ENCODE data around the gene PNPT1. TPM values are rescaled to one million over a fixed set of nuclear protein-coding genes. Genes with fewer than 3 reads are reported as not detected.

The PNPT1 gene
- total and polyA plus RNA-seq, 10 of the 15 experiments (the other 5 are each of a cell fraction or from before 2014, with no cell fraction given), result 34.2 to 67.7 (median 43.3) TPM

DNA sequence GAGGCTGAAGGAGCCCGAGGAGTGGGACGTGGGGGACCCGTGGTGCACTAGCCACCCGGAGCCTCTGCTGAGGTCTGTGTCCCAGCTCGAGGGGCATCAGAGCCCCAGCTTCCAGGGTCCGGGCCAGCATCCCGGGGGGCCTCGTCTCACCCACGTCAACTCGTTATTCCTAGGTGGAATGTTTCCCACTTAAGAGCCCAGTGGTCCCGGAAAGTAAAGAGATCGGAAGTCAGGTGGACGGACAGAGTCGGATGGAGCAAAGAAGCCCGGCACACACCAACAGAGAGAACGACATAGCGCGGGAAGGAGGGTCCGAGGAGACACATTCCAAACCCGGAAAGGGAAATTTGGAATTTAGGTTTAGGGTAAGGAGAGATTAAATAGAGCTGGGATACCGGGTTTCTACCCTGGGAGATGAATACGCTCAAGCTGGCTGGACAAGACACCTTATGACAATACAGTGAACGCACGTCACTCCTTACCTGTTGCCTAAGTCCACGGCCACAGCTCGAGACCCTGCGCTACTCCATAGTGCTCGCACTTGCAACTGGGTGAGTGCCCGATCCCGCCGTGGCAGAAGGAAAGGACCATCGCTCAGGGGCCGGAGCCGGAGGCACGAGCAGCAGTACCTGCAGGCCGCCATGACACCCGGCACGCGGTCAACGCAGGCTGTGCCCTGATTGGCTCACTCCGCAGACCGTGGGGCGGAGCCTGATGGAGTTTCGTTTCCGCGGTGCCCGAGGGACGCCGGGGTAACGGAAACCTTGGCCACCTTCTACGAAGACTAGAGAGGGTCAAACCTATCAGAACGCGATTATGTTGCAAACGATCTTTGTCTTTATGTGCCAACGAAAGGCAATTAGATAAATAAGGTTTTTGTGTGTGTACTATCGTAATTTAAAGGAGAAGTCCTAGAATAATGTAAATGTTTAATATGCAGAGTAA is at the start of gene PNPT1 (continued):
- 0 out of 2 replicates have a peak, but pooled peaks have one; percentile 49 for TF ChIP-seq GATAD2B (conservative IDR thresholded peaks at IDR 0.05; ENCODE audit: low read depth)
- no peak; the same call in 1 of the 2 replicates for TF ChIP-seq NBN (IDR thresholded peaks at IDR 0.05)
- no peak for TF ChIP-seq SUPT20H (IDR thresholded peaks at IDR 0.05; ENCODE audit: borderline replicate concordance, control insufficient read depth, low read depth, low read length)
- TF ChIP-seq RUNX3 (IDR thresholded peaks at IDR 0.05; ENCODE audit: low read length), result peak; percentile 75
- peak; percentile 93 for TF ChIP-seq MYC (IDR thresholded peaks at IDR 0.05; ENCODE audit: insufficient read depth, insufficient read length, insufficient replicate concordance, low read length, severe bottlenecking)
- TF ChIP-seq POLR2AphosphoS5 (IDR thresholded peaks at IDR 0.05; ENCODE audit: low read length), result peak; percentile 98
- TF ChIP-seq SREBF1 (IDR thresholded peaks at IDR 0.05; ENCODE audit: low read length), result 0 out of 2 replicates have a peak, but pooled peaks have one; percentile 5
- TF ChIP-seq USF1 (IDR thresholded peaks at IDR 0.05; ENCODE audit: borderline replicate concordance, extremely low read length, insufficient read depth, low read depth, low read length), result peak; percentile 78
- peak; percentile 75; the same call in 1 of the 2 replicates for TF ChIP-seq PML (IDR thresholded peaks at IDR 0.05; ENCODE audit: low read length)
- TF ChIP-seq ZNF24 (IDR thresholded peaks at IDR 0.05), result 0 out of 2 replicates have a peak, but pooled peaks have one; percentile 8
- TF ChIP-seq CREB1 (IDR thresholded peaks at IDR 0.05; ENCODE audit: low read depth), result peak; percentile 45; the same call in 1 of the 2 replicates
- peak; percentile 20 for TF ChIP-seq E2F8 (IDR thresholded peaks at IDR 0.05; ENCODE audit: low read depth, partially characterized antibody)
- peak; percentile 67 for TF ChIP-seq HCFC1 (IDR thresholded peaks at IDR 0.05; ENCODE audit: low read length)
- TF ChIP-seq, protein P1, sequence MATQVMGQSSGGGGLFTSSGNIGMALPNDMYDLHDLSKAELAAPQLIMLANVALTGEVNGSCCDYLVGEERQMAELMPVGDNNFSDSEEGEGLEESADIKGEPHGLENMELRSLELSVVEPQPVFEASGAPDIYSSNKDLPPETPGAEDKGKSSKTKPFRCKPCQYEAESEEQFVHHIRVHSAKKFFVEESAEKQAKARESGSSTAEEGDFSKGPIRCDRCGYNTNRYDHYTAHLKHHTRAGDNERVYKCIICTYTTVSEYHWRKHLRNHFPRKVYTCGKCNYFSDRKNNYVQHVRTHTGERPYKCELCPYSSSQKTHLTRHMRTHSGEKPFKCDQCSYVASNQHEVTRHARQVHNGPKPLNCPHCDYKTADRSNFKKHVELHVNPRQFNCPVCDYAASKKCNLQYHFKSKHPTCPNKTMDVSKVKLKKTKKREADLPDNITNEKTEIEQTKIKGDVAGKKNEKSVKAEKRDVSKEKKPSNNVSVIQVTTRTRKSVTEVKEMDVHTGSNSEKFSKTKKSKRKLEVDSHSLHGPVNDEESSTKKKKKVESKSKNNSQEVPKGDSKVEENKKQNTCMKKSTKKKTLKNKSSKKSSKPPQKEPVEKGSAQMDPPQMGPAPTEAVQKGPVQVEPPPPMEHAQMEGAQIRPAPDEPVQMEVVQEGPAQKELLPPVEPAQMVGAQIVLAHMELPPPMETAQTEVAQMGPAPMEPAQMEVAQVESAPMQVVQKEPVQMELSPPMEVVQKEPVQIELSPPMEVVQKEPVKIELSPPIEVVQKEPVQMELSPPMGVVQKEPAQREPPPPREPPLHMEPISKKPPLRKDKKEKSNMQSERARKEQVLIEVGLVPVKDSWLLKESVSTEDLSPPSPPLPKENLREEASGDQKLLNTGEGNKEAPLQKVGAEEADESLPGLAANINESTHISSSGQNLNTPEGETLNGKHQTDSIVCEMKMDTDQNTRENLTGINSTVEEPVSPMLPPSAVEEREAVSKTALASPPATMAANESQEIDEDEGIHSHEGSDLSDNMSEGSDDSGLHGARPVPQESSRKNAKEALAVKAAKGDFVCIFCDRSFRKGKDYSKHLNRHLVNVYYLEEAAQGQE (IDR thresholded peaks at IDR 0.05; ENCODE audit: low read depth, low read length), result no peak
- TF ChIP-seq, protein P2, sequence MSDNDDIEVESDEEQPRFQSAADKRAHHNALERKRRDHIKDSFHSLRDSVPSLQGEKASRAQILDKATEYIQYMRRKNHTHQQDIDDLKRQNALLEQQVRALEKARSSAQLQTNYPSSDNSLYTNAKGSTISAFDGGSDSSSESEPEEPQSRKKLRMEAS (IDR thresholded peaks at IDR 0.05; ENCODE audit: low read depth, low read length), result peak; percentile 99
- TF ChIP-seq EP300 (IDR thresholded peaks at IDR 0.05; ENCODE audit: borderline replicate concordance in 1 of 2, control insufficient read depth in 1 of 2, low read depth in 2 of 2, low read length in 2 of 2), result peak in 1 of 2 experiments; percentile 56; a peak in 2 of 4 replicates
- peak; percentile 72; the same call in 1 of the 2 replicates for TF ChIP-seq LARP7 (IDR thresholded peaks at IDR 0.05)
- peak; percentile 42 for TF ChIP-seq SIX5 (IDR thresholded peaks at IDR 0.05; ENCODE audit: low read depth, low read length, severe bottlenecking)
- no peak for TF ChIP-seq HDAC6 (IDR thresholded peaks at IDR 0.05; ENCODE audit: unreplicated experiment)
- peak; percentile 67; the same call in 1 of the 2 replicates for TF ChIP-seq CBX5 (IDR thresholded peaks at IDR 0.05; ENCODE audit: low read depth)
- 0 out of 2 replicates have a peak, but pooled peaks have one; percentile 31 for TF ChIP-seq TCF12 (IDR thresholded peaks at IDR 0.05; ENCODE audit: low read depth, low read length)
- 0 out of 2 replicates have a peak, but pooled peaks have one; percentile 22 for TF ChIP-seq FOXM1 (IDR thresholded peaks at IDR 0.05; ENCODE audit: low read depth, low read length)
